ENCODE data around the gene ABCG8.

ABCG8 gene

GRCh38 chr2:43882312-43882711 is 43.5 kb downstream of the ABCG8 start:
- H3K4me3 ChIP-seq (ENCODE audit: low read depth, low read length) = no peak overlapping the region
- no peak for DNase-seq (ENCODE audit: low read depth, low spot score)
- ChIA-PET CTCF (interaction anchor here (1.2 kb wide), 1 partner anchor 272 kb away, joined by 4 read pairs; no protein-coding TSS in a partner anchor), POLR2A (no interaction called here)
- no peak for TF ChIP-seq CTCF (IDR thresholded peaks at IDR 0.05; ENCODE audit: insufficient read depth, low read length, missing control alignments)

GRCh38 chr2:43884689-43885088 is 45.9 kb downstream of the ABCG8 start:
- DNase-seq (ENCODE audit: low read depth, low spot score) = no peak
- H3K4me3 ChIP-seq (ENCODE audit: low read depth, low read length) = no peak overlapping the region
- ChIA-PET POLR2A (no interaction called here), CTCF (interaction anchor here (1.2 kb wide), 2 partner anchors 14 to 159 kb away, joined by 3 read pairs; no protein-coding TSS in a partner anchor)
- no peak for TF ChIP-seq CTCF (IDR thresholded peaks at IDR 0.05; ENCODE audit: insufficient read depth, low read length, missing control alignments)

- ChIA-PET CTCF (interaction anchor here (1.2 to 1.3 kb wide), 2 partner anchors 7 to 14 kb away, joined by 3 to 10 read pairs; no protein-coding TSS in a partner anchor), POLR2A (no interaction called here)
- no peak for TF ChIP-seq CTCF (IDR thresholded peaks at IDR 0.05; ENCODE audit: insufficient read depth, low read length, missing control alignments)
- DNase-seq (ENCODE audit: low read depth, low spot score) = no peak
- H3K4me3 ChIP-seq (ENCODE audit: low read depth, low read length) = no peak overlapping the region
Measured at GRCh38 chr2:43885132-43885632, 46.4 kb downstream of the ABCG8 start.

- H3K4me3 ChIP-seq (ENCODE audit: low read depth, low read length) = no peak overlapping the region
- ChIA-PET POLR2A (no interaction called here), CTCF (no interaction called here)
- DNase-seq (ENCODE audit: low read depth, low spot score) = no peak
- no peak for TF ChIP-seq CTCF (IDR thresholded peaks at IDR 0.05; ENCODE audit: insufficient read depth, low read length, missing control alignments)
Measured at GRCh38 chr2:43887176-43887575, 48.4 kb downstream of the ABCG8 start.

- H3K4me3 ChIP-seq (ENCODE audit: low read depth, low read length) = no peak overlapping the region
- no peak for DNase-seq (ENCODE audit: low read depth, low spot score)
- ChIA-PET CTCF (no interaction called here), POLR2A (no interaction called here)
- no peak for TF ChIP-seq CTCF (IDR thresholded peaks at IDR 0.05; ENCODE audit: insufficient read depth, low read length, missing control alignments)
Measured at GRCh38 chr2:43889416-43889815, 50.6 kb downstream of the ABCG8 start.

GRCh38 chr2:43890855-43891254 is 52.1 kb downstream of the ABCG8 start:
- DNase-seq (ENCODE audit: low read depth, low spot score) = no peak
- CTCF ChIA-PET = interaction anchor here (1.3 kb wide), 1 partner anchor 11 kb away, joined by 3 read pairs; no protein-coding TSS in a partner anchor
- POLR2A ChIA-PET = no interaction called here
- TF ChIP-seq CTCF (IDR thresholded peaks at IDR 0.05; ENCODE audit: insufficient read depth, low read length, missing control alignments) = no peak
- H3K4me3 ChIP-seq (ENCODE audit: low read depth, low read length) = no peak overlapping the region

Measured in AG04449 (cell line).